Memory B cell (primary cell): ENCODE measurements around the gene INIP.

Source experiments
- ATAC-seq: fragments of 150-1000 bp; cut with Tn5 transposase; 2 replicates; pipeline ENCODE4 v1.10.0; 2021; ENCODE audit warnings: low read depth, mild to moderate bottlenecking, moderate library complexity
- DNase-seq, 2 donors: peaks; one replicate each; pipeline ENCODE4 v3.0.0; 2022; ENCODE audit warnings: low spot score in 2 of 2
- H3K27ac Mint-ChIP-seq: one replicate; pipeline ENCODE4 v1.8.0; 2022; ENCODE audit warnings: mild to moderate bottlenecking, moderate library complexity, mixed read lengths
- H3K27me3 Mint-ChIP-seq: one replicate; pipeline ENCODE4 v1.8.0; 2022; ENCODE audit warnings: mixed read lengths
- H3K36me3 Mint-ChIP-seq: one replicate; pipeline ENCODE4 v1.8.0; 2022; ENCODE audit warnings: mild to moderate bottlenecking, mixed read lengths
- H3K4me1 Mint-ChIP-seq: one replicate; pipeline ENCODE4 v1.8.0; 2022; ENCODE audit warnings: mixed read lengths
- H3K4me3 Mint-ChIP-seq: one replicate; pipeline ENCODE4 v1.8.0; 2022; ENCODE audit warnings: mild to moderate bottlenecking, moderate library complexity, mixed read lengths
- H3K9me3 Mint-ChIP-seq: one replicate; pipeline ENCODE4 v1.8.0; 2022; ENCODE audit warnings: mixed read lengths

INIP gene

DNA sequence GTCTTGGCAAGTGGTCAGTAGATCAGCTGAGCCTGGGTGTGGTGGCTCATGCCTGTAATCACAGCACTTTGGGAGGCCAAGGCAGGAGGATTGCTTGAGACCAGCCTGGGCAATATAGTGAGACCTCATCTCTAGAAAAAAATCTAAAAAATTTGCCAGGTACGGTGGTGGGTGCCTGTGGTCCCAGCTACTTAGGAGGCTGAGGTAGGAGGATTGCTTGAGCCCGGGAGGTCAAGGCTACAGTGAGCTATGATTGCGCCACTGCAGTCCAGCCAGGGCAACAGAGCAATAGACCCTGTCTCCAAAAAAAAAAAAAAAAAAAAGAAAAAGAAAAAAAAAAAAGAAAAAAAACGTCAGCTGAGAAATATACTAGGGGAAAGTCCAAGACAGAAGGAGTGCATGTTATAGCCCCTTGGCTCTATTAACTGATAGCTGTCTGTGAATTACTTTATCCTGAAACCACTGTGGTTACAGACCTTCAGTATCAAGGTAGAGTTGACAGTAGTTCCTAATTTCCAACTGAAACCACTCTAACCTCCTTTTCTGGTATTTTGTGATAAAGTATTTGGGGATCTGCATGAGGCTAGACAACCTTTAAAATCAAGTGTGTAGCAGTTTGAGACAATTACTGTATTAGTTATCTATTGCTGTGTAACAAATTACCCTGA lies 2.3 kb upstream of the INIP start:
- Mint-ChIP-seq H3K4me1 (peaks cover 6% of the 10 kb centered on the region), H3K4me3 (no peak overlapping the region), H3K27me3 (no peaks in the 10 kb centered on the region), H3K9me3 (no peaks in the 10 kb centered on the region), H3K27ac (no peak overlapping the region), H3K36me3 (no peaks in the 10 kb centered on the region)
- DNase-seq (no peak), ATAC-seq (no peak)

DNA sequence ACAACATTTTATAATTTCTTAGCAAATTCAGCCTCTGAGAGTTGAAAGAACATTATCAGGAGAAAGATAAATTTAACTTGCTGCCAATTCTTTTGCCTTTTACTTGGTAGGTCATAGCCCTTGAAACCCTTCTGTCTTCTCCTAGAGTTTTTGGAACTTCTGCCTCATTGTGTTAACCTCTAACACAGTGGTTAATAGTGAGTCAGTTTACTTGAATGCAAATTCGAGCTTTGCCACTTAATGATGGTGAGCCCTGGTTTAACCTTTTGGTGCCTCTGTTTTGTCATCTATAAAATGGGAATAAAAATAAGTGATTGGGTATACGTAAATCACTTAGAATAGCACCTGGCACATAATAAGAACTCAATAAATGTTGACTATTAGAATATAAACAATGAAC lies 1.8 kb upstream of the INIP start:
- H3K27ac Mint-ChIP-seq, result no peak overlapping the region
- DNase-seq (no peak), ATAC-seq (no peak)
- H3K4me1 Mint-ChIP-seq, result peaks cover 6% of the 10 kb centered on the region
- no peaks in the 10 kb centered on the region for H3K9me3 Mint-ChIP-seq
- H3K36me3 Mint-ChIP-seq, result no peaks in the 10 kb centered on the region
- H3K4me3 Mint-ChIP-seq, result no peak overlapping the region
- H3K27me3 Mint-ChIP-seq, result no peaks in the 10 kb centered on the region

DNA sequence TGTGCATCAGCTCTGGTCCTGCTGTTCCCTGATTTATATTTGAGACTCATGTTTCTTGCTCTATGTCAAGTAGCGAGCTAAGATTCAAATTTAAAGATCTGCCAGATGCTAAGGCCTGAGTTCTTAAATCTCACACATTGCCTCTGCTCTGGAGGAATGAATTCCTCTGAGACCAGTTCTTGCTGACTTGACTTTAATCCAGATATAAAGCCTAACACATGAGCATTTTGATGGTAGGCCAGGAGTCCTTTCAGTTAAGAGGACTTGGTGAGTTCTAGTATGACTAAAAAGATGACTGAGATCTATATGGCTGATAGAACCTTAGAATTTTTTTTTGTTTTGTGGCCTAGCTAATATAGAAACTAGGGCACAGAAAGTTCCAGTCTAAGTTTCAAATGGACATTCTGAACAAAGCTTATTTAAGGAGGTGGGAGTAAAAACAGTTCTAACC lies 1.3 kb upstream of the INIP start:
- H3K36me3 Mint-ChIP-seq, result peaks cover 2% of the 10 kb centered on the region
- peaks cover 8% of the 10 kb centered on the region for H3K4me1 Mint-ChIP-seq
- H3K4me3 Mint-ChIP-seq, result no peak overlapping the region
- ATAC-seq (no peak), DNase-seq (no peak)
- H3K27ac Mint-ChIP-seq, result no peak overlapping the region
- H3K9me3 Mint-ChIP-seq, result no peaks in the 10 kb centered on the region
- no peaks in the 10 kb centered on the region for H3K27me3 Mint-ChIP-seq

DNA sequence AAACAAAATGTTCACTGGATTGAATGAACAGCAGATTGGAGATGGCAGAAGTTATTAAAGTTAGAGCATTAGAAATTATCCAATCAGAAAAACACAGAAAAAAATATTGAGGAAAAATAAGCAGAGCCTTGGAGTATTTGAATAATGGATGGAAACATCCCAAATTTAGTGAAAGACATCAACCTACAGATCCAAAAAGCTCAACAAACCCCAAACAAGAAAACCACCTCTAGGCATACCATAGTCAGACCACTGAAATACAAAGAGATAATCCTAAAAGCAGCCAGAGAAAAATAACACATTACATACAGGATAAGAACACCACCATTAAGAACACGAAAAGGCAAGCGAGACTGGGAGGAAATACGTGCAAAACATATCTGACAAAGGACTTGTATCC lies 5.2 kb downstream of the INIP start:
- DNase-seq (no peak), ATAC-seq (no peak)
- no peaks in the 10 kb centered on the region for H3K27me3 Mint-ChIP-seq
- H3K36me3 Mint-ChIP-seq, result peaks cover 24% of the 10 kb centered on the region
- H3K4me3 Mint-ChIP-seq, result no peak overlapping the region
- no peaks in the 10 kb centered on the region for H3K9me3 Mint-ChIP-seq
- no peak overlapping the region for H3K27ac Mint-ChIP-seq
- H3K4me1 Mint-ChIP-seq, result peaks cover 20% of the 10 kb centered on the region

DNA sequence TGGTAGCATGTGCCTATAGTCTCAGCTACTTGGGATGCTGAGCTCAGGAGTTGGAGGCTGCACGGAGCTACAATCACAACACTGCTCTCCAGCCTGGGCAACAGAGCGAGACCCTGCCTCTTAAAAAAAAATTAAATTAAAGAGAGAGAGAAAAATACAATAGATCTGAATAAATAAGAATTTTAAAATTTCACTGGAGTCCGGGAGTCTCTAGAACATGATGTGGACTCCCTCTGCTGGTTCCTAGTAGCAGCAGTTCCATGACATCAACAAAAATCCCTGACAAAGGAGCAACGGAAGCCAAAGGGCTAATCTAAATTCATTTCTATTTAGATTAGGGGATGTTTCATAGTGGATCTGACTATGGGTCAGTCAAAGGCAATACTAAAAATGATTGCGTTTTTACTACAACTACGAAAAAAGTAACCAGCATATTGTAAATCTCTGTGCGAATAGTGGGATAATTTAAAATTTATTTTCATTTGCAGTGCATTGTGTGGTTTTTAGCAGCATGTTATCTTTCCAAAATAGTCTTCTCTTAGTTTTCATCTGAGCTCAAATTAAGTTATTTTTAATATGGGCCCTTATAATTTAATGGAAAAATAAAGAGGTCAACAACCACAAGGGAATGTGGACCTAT lies 6.7 kb downstream of the INIP start:
- Mint-ChIP-seq H3K36me3 (peaks cover 27% of the 10 kb centered on the region), H3K27ac (no peak overlapping the region), H3K27me3 (no peaks in the 10 kb centered on the region), H3K4me1 (peaks cover 17% of the 10 kb centered on the region), H3K9me3 (no peaks in the 10 kb centered on the region), H3K4me3 (no peak overlapping the region)
- ATAC-seq, result no peak
- no peak for DNase-seq

DNA sequence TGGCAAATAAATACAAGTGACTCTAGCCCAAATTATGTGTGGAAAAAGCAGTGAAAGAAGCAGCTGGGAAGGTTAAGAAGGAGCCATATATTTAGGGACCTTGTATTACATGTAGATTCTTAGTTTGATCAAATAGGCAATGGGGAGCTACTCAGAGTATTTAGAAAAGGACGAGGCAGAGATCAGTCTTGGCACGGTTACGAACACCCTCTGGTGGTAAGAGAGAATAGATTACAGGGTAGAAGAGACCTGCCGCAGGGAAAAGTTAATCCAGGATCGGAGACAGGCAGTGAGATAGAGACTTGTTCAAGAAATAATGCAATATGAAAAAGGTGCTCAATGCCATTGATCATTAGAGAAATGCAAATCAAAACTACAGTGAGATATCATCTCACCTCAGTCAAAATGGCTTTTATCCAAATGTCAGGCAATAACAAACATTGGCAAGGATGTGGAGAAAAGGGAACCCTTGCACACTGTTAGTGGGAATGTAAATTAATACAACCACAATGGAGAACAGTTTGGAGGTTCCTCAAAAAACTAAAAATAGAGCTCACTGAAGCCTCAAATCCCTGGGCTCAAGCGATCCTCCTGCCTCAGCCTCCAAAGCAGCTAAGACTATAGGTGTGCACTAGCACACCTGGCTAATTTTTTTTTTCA lies 12.0 kb downstream of the INIP start:
- Mint-ChIP-seq H3K4me3 (no peak overlapping the region), H3K27ac (no peak overlapping the region), H3K4me1 (peaks cover 10% of the 10 kb centered on the region), H3K27me3 (no peaks in the 10 kb centered on the region), H3K9me3 (no peaks in the 10 kb centered on the region), H3K36me3 (peaks cover 18% of the 10 kb centered on the region)
- DNase-seq (no peak), ATAC-seq (no peak)

DNA sequence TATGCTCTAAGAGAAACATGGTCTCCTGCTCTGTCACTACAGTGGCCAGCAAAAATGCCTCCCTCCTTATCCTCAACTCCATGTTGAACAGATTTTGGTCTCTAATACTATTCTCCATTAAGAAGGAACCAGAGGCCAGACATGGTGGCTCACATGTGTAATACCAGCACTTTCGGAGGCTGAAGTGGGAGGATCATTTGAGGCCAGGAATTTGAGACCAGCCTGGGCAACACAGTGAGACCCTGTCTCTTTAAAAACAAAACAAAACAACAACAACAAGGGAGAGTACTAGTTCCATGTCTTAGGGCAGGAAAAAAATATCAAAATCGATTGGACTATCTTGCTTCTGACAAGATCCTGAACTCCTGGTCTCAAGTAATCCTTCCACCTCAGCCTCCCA lies 14.6 kb downstream of the INIP start:
- ATAC-seq (no peak), DNase-seq (no peak)
- Mint-ChIP-seq H3K27ac (no peak overlapping the region), H3K4me1 (peaks cover 5% of the 10 kb centered on the region), H3K27me3 (no peaks in the 10 kb centered on the region), H3K36me3 (peaks cover 18% of the 10 kb centered on the region), H3K9me3 (no peaks in the 10 kb centered on the region), H3K4me3 (no peak overlapping the region)

DNA sequence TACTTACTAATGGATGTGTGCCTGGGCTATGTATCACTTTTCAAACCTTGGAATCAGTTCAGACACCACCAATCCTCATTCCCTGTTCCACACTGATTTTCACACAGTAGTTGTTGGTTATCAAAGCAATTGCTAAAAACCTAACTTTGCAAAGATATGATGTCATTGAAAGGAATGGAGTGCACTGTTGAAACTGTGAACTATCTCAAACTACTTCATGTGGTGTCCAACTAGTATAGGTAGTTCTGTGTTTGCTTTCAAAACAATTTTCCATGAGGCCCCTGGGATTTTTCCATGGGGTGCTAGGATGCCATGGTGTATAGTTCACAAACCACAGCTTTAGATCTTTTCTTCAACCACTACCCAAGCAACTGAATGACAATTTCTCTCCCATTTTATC lies 17.8 kb downstream of the INIP start:
- no peak overlapping the region for H3K4me3 Mint-ChIP-seq
- ATAC-seq (no peak), DNase-seq (no peak)
- no peaks in the 10 kb centered on the region for H3K9me3 Mint-ChIP-seq
- H3K27ac Mint-ChIP-seq, result no peak overlapping the region
- H3K27me3 Mint-ChIP-seq, result no peaks in the 10 kb centered on the region
- H3K36me3 Mint-ChIP-seq, result peaks cover 11% of the 10 kb centered on the region
- H3K4me1 Mint-ChIP-seq, result peaks cover 5% of the 10 kb centered on the region

DNA sequence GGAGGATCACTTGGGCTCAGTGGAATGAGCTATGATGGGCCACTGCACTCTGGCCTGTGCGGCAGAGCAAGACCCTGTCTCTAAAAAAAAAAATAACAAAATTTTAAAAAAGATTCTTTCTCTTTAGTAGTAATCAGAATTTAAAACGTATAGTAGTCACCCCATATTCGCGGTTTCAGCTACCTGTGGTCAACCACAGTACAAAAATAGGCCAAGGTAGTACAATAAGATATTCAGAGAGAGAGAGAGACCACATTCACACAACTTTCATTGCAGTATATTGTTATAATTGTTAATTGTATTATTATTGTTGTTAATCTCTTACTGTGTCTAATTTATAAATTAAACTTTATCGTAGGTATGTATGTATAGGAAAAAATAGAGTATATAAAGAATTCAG lies 18.7 kb downstream of the INIP start:
- Mint-ChIP-seq H3K9me3 (no peaks in the 10 kb centered on the region), H3K27ac (no peak overlapping the region), H3K4me3 (no peak overlapping the region), H3K36me3 (peaks cover 14% of the 10 kb centered on the region), H3K4me1 (peaks cover 5% of the 10 kb centered on the region), H3K27me3 (no peaks in the 10 kb centered on the region)
- ATAC-seq (no peak), DNase-seq (no peak)

DNA sequence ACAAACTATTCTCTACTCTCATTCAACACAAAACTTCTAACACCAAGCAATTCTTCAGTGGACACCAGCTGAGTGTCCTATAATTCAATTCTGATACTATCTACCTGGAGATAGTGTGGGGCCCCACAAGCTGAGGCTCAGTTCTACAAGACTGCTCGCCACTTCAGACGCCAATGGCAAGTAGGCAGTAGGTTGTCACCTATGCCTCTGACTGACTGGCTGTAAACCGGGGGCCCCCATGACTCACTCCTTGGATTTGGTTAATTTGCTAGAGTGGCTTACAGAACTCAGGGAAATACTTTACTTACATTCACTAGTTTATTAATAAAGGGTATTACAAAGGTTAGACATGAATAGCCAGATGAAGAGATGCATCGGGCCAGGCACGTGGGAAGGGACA lies 21.5 kb downstream of the INIP start:
- no peaks in the 10 kb centered on the region for H3K27me3 Mint-ChIP-seq
- H3K9me3 Mint-ChIP-seq, result no peaks in the 10 kb centered on the region
- no peak overlapping the region for H3K4me3 Mint-ChIP-seq
- H3K27ac Mint-ChIP-seq, result no peak overlapping the region
- peaks cover 5% of the 10 kb centered on the region for H3K4me1 Mint-ChIP-seq
- ATAC-seq, result no peak
- peaks cover 28% of the 10 kb centered on the region for H3K36me3 Mint-ChIP-seq
- no peak for DNase-seq

DNA sequence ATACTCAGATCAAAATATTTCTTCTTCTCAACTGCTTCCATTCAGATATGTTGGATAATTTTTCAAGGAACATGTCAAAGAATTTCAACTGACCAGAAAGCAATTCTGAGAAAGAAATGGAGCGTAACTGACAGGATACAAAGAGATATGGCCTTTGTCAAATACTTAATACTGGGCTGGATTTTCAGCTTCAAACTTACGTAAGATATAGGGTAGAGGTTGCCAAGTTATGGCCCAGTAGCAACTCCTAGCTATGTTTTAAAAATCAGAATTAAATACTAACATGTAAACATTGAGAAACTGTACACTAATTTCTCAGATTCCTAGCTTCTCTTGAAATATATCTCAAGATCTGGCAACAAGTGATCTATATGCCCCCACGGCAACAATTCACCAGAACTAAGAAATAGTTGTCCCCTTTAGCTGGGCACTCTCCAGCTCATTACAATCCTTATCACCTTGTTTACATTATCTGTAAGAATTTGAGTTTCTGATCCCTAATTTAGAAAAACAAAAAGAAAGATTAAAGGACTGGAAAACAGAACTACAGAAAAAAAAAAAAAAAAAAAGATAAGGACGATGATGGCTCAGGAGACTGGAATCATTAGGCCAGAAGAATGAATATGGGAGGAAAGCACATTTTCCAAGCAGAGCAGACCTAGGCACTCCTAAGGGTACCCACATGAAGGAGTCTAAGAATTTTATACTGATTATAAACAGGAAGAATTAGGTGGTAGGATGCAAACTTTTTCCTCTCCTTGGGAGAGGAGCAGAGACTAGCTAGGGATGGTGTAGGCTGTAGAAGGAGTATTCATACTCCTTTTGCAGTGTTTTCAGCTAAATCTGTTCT lies 23.0 kb downstream of the INIP start:
- no peaks in the 10 kb centered on the region for H3K9me3 Mint-ChIP-seq
- H3K4me3 Mint-ChIP-seq, result no peak overlapping the region
- no peak for DNase-seq
- H3K36me3 Mint-ChIP-seq, result peaks cover 39% of the 10 kb centered on the region
- no peak for ATAC-seq
- H3K27ac Mint-ChIP-seq, result no peak overlapping the region
- H3K4me1 Mint-ChIP-seq, result peaks cover 5% of the 10 kb centered on the region
- H3K27me3 Mint-ChIP-seq, result no peaks in the 10 kb centered on the region

DNA sequence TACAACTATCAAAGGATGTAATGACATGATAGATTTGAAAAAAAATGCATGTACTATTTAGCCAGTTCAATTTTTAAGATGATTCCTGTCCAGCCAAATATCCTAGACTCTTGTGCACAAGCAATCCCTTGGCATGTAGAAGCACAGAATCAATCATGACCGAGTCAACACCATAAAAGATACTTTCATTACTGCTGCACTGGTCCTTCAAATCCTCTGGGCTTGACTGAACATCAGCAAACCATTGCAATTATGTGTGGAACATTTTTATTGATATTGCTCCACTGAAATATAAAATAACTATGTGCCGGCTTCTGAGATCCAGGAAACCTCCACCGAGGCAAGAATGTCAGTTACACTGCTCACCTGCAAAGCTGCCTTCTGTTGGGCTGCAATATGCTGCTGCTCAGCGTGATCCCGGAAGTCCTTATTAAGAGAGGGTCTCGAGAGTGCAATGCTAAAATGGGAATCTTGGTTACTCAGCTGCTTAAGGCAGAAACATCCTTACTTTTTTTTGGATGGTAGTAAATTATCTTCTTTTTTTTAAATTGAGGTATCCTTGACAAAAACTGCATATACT lies 28.7 kb downstream of the INIP start:
- Mint-ChIP-seq H3K27me3 (no peaks in the 10 kb centered on the region), H3K9me3 (no peaks in the 10 kb centered on the region), H3K27ac (no peak overlapping the region), H3K36me3 (peaks cover 49% of the 10 kb centered on the region), H3K4me1 (peaks cover 3% of the 10 kb centered on the region), H3K4me3 (no peak overlapping the region)
- no peak for DNase-seq
- ATAC-seq, result no peak

DNA sequence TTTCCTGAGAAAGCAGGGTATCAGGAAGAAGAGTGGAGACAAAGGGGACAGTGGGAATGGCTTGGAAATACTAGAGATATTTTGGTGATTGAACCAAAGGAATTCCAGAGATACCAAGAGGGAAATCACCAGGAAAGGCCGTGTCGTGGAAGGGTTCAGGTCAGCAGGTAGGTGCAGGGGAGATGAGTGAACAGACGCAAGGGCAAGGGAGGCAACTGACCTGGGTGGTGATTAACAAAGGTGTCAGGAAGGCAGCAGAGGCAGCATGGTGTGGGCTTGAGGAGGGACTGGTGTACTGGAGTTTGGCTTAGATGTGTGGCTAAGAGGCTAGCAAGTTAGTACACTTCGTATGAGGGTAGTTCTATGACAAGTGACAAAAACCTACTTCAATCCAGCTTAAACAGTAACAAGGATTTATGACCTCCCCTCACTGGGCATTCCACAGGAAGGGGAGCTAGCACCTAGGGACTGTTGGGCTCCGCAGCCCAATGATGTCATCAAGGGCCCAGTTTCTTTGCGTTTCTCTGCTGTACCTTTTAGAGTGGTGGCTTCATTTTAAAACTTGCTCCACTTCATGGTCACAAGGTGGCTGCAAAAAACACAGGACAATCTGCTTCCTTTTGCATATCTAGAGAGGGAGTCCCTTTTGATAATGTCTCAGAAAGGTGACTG lies 37.0 kb downstream of the INIP start:
- Mint-ChIP-seq H3K27ac (no peak overlapping the region), H3K27me3 (peaks cover 6% of the 10 kb centered on the region), H3K4me3 (no peak overlapping the region), H3K4me1 (peaks cover 8% of the 10 kb centered on the region), H3K9me3 (peaks cover 11% of the 10 kb centered on the region), H3K36me3 (peaks cover 11% of the 10 kb centered on the region)
- ATAC-seq (no peak), DNase-seq (no peak)
